Measurements from ENCODE around the gene TDP1.

GRCh38 chr14:89941830-89942377 lies 13.8 kb upstream of the TDP1 start:
- TF ChIP-seq EZH2phosphoT487 (IDR thresholded peaks at IDR 0.05; ENCODE audit: insufficient read depth, low read depth): no peak
- no peak for TF ChIP-seq EZH2 (IDR thresholded peaks at IDR 0.05; ENCODE audit: insufficient read depth, poor library complexity, severe bottlenecking)
